Measurements from ENCODE around the gene DUS2. TPM values are rescaled to one million over a fixed set of nuclear protein-coding genes. Genes with fewer than 3 reads are reported as not detected.

The DUS2 gene
- total and polyA plus RNA-seq, 9 of the 15 experiments (the other 6 are each of a cell fraction or from before 2014, with no cell fraction given), result 5.8 to 22.5 (median 20.6) TPM

GRCh38 chr16:68071518-68071901, 48.4 kb downstream of the DUS2 start:
- Histone ChIP-seq H4K20me1 (replicated peaks; ENCODE audit: control insufficient read depth, insufficient read depth, low read length) (no peaks in the 10 kb centered on the region), H3K27ac (ENCODE audit: extremely low read depth, low read depth, low read length) (no peak overlapping the region), H3K79me2 (ENCODE audit: control insufficient read depth, insufficient read depth, low read length) (no peaks in the 10 kb centered on the region), H3K9ac (ENCODE audit: insufficient read depth in 1 of 2, low read depth in 2 of 2, low read length in 2 of 2) (no peak overlapping the region), H3K36me3 (ENCODE audit: control insufficient read depth, insufficient read depth, low read length) (peaks cover 80% of the 10 kb centered on the region; the same call in 2 of the 3 replicates), H3K4me1 (replicated peaks in 1 of 2; ENCODE audit: control insufficient read depth in 2 of 2, insufficient read depth in 2 of 2, low read length in 2 of 2) (peaks cover 9% of the 10 kb centered on the region in 2 experiments; a peak in 4 of 5 replicates), H3K27me3 (ENCODE audit: control insufficient read depth in 2 of 2, insufficient read depth in 2 of 2, low read length in 2 of 2) (no peaks in the 10 kb centered on the region), H3K9me1 (ENCODE audit: control insufficient read depth, insufficient read depth, low read length) (no peaks in the 10 kb centered on the region), H3K4me2 (ENCODE audit: insufficient read depth, low read length) (no peak overlapping the region), H2AFZ (ENCODE audit: low read depth, low read length) (no peak overlapping the region), H3K9me3 (replicated peaks; ENCODE audit: control insufficient read depth, insufficient read depth, low read depth, low read length) (no peaks in the 10 kb centered on the region), H3K4me3 (no peak overlapping the region)
- no TSS peak for BruUV-seq (replicated peaks)
- POLR2A ChIA-PET, result interaction anchor here (1.0 to 5.3 kb wide), 4 partner anchors 8 to 29 kb away, joined by 4 to 33 read pairs (median 4); partner anchors contain the start of gene NFATC3
- DNase-seq (ENCODE audit: extremely low read depth in 1 of 4, low spot score in 3 of 4), result no peak
- in situ Hi-C loops (cut with MboI) (loop anchor here (10.0 kb wide), 1 partner anchor 153 kb away; no protein-coding TSS in a partner anchor), intact Hi-C loops (cut with micrococcal nuclease) (no loop called here)
- CTCF ChIA-PET (ENCODE audit: low intra/inter-chr PET ratio), result interaction anchor here (0.7 kb wide), 1 partner anchor 157 kb away, joined by 3 read pairs; no protein-coding TSS in a partner anchor
- WGBS (ENCODE audit: insufficient coverage, low coverage, missing lambda C conversion rate), result 67% methylated on average over 1 of the region's 1 CpG
- TF ChIP-seq ZNF121 (CRISPR knock-in tag; conservative IDR thresholded peaks at IDR 0.05) (peak; percentile 79), POLR2B (IDR thresholded peaks at IDR 0.05; ENCODE audit: low read depth, partially characterized antibody) (no peak)
- no peak for FAIRE-seq
- ATAC-seq, result no peak

GRCh38 chr16:68072038-68072695, 49.1 kb downstream of the DUS2 start:
- Histone ChIP-seq H3K9ac (ENCODE audit: insufficient read depth in 1 of 2, low read depth in 2 of 2, low read length in 2 of 2) (peak overlapping the region in 1 of 2 experiments; percentile 11; a peak in 2 of 4 replicates), H3K79me2 (ENCODE audit: control insufficient read depth, insufficient read depth, low read length) (no peaks in the 10 kb centered on the region), H3K27ac (ENCODE audit: extremely low read depth, low read depth, low read length) (no peak overlapping the region; the same call in 2 of the 3 replicates), H3K4me3 (no peak overlapping the region), H4K20me1 (replicated peaks; ENCODE audit: control insufficient read depth, insufficient read depth, low read length) (no peaks in the 10 kb centered on the region), H2AFZ (ENCODE audit: low read depth, low read length) (no peak overlapping the region), H3K9me1 (ENCODE audit: control insufficient read depth, insufficient read depth, low read length) (no peaks in the 10 kb centered on the region), H3K4me2 (ENCODE audit: insufficient read depth, low read length) (peak overlapping the region; percentile 35; the same call in 1 of the 2 replicates), H3K36me3 (ENCODE audit: control insufficient read depth, insufficient read depth, low read length) (peaks cover 82% of the 10 kb centered on the region; the same call in 2 of the 3 replicates), H3K9me3 (replicated peaks; ENCODE audit: control insufficient read depth, insufficient read depth, low read depth, low read length) (no peaks in the 10 kb centered on the region), H3K4me1 (replicated peaks in 1 of 2; ENCODE audit: control insufficient read depth in 2 of 2, insufficient read depth in 2 of 2, low read length in 2 of 2) (peaks cover 9% of the 10 kb centered on the region in 2 experiments; a peak in 4 of 5 replicates), H3K27me3 (ENCODE audit: control insufficient read depth in 2 of 2, insufficient read depth in 2 of 2, low read length in 2 of 2) (no peaks in the 10 kb centered on the region)
- intact Hi-C loops (cut with micrococcal nuclease) (loop anchor here (1.0 kb wide), 1 partner anchor 157 kb away; no protein-coding TSS in a partner anchor), in situ Hi-C loops (cut with MboI) (loop anchor here (10.0 kb wide), 1 partner anchor 153 kb away; no protein-coding TSS in a partner anchor)
- CTCF ChIA-PET (ENCODE audit: low intra/inter-chr PET ratio), result interaction anchor here (0.7 kb wide), 1 partner anchor 157 kb away, joined by 3 read pairs; no protein-coding TSS in a partner anchor
- peak; percentile 95 for ATAC-seq
- 38% methylated on average over 7 of the region's 9 CpGs for WGBS (ENCODE audit: insufficient coverage, low coverage, missing lambda C conversion rate)
- no TSS peak for BruUV-seq (replicated peaks)
- POLR2A ChIA-PET, result interaction anchor here (1.0 to 5.3 kb wide), 4 partner anchors 8 to 30 kb away, joined by 4 to 33 read pairs (median 4); partner anchors contain the start of gene NFATC3
- peak; percentile 23 to 77 (median 50) for DNase-seq (ENCODE audit: extremely low read depth in 1 of 4, low spot score in 3 of 4)
- peak; percentile 98 for FAIRE-seq
- TF ChIP-seq HOXB6 (CRISPR knock-in tag; IDR thresholded peaks at IDR 0.05; ENCODE audit: borderline replicate concordance) (no peak), NFIX (CRISPR knock-in tag; IDR thresholded peaks at IDR 0.05; ENCODE audit: low read depth) (no peak), ZNF75A (CRISPR knock-in tag; IDR thresholded peaks at IDR 0.05) (no peak), BRCA1 (IDR thresholded peaks at IDR 0.05) (no peak), BRCA1 (CRISPR knock-in tag; IDR thresholded peaks at IDR 0.05) (no peak), MAFK (IDR thresholded peaks at IDR 0.05; ENCODE audit: low read length) (peak; percentile 63), MNT (conservative IDR thresholded peaks at IDR 0.05) (peak in 1 of 2 experiments; percentile 35; a peak in 1 of 4 replicates)
